Activated naive CD8-positive, alpha-beta T cell treated with anti-CD3 and anti-CD28 coated beads, Interleukin-2, amount 50 U/mL, for 16 hours (primary cell): ENCODE data around the gene PHC2.

Experiments
- DNase-seq: peaks from one replicate; pipeline ENCODE4 v3.0.0-alpha.2; 2020; ENCODE audit warnings: low read depth, low spot score

The PHC2 gene

DNA sequence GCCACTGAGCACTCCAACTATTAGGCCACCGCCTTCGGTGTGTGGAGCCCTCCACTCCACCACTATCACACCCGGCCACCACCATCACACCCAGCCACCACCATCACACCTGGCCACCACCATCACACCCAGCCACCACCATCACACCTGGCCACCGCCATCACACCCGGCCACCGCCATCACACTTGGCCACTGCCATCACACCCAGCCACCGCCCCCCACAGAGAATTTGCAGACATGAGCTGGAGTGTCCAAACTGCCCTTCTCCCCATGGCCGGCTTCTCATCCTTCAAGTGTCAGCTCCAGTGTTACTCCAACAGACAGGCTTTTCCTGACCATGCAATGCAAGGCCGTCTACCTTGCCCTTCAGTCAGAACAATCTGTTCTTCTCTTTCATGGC lies 59.6 kb downstream of the PHC2 start:
- DNase-seq = no peak

DNA sequence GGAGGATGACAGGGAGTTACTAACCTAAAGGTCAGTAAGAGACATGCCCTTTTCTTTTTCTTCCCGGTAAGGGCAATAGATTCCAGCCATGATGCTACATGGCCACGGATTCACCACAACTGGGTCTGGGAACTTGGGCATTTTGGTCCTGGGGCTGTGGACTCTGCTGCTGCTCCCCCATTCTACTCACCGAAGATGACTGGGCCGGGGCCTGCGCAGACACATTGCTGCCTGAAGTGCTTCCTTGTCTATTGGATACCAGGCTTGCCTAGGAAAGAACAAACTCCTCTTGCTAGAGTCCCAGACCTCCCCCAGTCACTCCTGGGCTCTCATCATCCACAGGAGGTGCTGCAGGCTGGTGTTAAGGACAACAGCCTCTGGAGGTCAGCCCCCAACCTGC lies 60.1 kb downstream of the PHC2 start:
- DNase-seq = no peak

DNA sequence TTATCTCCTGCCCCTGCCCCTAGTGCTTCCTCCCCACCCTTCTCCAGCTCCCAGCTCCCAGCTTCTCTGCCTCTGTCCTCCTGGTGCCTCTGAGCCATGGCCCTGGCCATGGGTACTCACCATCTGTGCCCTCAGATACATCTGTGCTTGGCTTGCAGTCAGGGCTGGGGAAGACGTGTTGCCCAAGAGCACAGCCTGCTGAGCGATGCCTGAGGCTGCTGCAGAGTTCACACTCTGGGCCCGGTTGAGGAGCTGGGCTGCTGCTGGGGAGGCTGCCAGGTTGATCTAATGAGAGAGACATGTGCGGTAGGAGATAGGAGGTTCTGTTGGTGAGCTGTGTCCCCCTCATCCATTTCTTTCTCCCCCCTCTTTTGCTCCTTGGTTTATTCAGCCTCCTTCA lies 60.6 kb downstream of the PHC2 start:
- DNase-seq = no peak

DNA sequence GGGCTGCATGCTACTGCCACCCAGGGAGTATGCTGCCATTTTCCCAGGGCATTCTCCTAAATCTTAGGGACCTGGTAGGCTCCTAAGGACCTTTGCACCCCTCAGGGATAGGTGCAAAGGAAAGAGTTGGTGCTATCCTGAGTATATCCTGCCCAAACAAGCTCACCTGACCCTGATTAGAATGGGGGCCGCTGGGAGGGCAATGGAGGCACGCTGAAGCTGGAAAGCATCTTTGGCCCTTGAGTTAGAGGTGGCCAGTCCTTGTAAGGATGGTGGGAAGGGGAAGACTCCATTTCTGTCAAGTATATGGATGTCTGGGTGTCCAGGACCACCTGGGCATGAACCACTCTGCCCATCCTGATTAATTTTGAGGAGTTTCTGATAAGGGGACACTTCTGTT lies 61.1 kb downstream of the PHC2 start:
- no peak for DNase-seq

DNA sequence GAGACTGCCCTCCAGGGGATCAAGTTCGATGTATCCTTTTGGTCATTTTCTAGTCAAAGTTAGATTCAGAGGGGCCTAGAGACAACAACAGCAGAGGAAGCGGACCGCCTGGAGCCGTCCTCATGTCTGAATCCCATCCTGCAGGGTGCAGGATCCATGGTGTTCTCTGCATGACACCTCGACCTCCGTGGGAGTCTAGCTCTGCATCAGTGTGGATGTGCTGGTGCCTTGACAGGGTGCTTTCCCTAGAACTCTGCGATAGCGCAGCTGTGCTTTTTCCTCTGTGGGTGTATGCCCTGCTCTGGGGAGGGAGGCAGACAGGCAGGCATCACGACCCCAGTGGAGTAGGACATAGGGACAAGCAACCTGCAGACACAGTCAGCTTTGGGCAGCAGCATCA lies 61.8 kb downstream of the PHC2 start:
- no peak for DNase-seq

DNA sequence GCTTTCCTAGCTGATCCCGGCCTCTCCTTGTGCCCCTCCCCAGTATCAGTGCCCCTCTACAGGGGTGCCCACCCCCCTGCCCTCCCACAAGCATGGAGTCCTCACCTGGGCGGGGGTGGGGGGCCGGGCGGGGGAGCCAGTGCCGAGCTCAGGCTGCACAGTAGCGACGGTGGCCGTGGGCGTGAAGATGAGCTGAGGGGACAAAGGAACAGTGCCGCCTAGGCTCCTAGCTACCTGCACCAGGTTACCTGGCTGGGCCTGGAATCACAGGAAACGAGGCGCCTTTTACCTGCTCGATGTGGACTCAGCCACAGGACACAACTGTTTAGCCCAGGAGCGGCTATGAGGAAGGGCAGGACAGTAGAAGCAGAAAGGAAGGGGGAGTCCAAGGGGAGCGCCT lies 62.5 kb downstream of the PHC2 start:
- no peak for DNase-seq

DNA sequence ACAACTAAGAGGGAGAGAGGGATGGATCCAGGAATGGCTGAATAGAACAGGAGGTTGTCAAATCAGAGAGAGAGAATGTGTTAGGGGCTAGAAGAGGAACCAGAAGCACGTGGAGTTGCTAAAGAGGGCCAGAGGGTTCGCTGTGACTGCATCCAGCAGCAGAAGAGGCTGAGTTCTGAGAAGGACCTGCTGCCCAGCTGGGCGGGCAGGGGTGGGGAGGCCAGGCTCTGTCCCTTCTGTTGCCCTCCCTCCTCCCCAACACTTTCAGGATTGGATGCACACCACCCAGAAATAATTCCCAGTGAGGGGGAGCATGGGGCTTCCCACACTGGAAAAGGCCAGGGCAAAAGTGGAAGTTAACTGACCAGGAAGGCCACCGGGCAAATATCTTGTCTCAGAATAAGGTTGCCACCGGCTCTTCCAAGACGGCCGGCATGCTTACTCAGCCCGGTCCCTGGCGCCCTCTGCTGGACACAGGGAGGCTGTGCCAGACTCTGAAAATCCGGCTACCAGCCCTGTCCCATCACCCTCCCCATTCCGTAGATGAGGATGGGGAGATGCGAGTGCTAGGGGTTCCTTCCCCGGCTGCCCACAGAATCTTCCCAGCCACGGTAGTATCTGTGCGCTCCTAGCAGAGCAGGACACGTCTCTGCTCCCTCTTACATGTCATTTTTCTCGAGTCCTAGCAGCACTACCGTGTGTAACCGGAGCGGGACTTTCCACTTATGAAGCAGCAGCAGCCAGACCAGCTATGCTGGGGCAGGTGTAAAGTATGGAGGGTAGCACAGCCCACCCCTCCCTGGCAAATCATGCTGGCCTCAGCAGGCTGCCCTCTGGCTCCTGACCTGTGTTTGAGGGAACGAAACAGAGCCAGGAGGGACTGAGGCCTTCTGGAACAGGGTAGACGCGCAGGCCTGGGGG lies 63.1 kb downstream of the PHC2 start:
- DNase-seq = peak; percentile 75

DNA sequence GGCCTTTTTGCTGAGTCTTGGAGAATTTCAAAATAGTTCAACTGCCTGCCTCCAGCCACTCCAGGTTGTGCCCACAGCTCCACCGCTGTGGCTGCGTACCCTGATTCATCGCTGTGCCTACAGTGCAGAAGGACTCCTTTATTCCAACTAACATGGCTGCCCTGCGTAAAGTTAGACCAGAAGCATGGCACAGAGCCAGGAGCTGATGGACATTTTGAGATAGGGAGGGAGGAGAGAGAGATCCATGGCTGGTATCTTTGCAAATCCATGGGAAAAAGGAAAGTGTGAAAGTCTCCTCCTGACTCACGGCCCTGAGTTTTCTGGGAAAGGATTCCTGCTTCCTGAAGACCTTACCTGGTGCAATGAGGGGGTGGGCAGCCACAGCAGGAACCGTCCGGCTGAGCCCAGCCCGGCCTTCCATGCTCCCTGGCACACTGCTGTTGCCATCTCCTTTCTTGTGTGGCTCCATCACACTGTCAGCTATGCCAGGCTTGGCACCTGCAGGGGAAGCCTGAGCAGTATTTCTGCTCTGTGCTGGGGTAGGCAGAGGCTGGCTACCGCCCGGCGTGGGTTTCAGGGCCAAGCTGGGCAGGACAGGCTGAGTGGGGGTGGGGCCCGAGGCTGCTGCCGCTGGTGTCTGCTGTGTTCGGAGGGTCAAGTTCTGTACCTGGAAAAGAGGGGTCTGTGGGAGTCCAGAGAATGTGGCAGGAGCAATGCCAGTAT lies 64.0 kb downstream of the PHC2 start:
- DNase-seq = no peak

DNA sequence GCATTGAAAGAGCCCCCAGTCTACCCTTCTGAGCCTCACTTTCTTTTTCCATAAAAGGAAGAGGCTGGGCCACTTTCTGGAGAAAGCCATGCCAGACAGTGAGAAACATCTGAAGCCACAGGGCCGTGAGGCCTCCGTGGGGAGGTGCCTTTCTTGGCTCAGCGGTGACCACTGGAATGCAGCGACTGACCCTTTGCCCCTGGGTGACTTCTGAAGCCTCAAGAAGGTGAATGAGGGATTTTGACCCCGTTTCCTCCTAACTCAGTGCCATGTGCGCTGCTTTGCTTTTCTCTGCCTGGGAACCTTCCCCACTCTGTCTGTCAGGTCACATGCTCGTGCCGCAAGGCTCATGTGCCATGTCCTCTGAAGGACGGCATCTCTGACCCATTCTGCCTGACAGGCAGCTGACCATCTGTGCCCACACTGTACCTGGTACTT lies 65.3 kb downstream of the PHC2 start:
- no peak for DNase-seq

DNA sequence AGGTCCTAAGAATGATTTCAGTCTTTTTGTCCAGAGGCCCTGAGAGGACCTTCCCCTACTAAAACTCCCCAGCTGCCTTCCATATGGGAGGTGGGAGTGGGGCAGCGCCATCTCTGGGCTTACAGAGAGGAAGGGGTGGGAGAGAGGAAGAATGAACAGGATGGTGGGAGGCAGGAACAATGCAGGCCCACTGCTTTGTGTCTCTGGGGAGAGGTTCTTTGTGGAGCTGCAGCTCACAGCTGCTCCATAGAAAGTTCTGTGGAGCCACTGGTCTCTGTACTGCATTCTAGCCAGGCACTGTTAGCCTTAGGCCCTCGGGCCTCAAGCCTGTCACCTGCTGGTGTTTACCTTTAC lies 66.4 kb downstream of the PHC2 start:
- DNase-seq = no peak

DNA sequence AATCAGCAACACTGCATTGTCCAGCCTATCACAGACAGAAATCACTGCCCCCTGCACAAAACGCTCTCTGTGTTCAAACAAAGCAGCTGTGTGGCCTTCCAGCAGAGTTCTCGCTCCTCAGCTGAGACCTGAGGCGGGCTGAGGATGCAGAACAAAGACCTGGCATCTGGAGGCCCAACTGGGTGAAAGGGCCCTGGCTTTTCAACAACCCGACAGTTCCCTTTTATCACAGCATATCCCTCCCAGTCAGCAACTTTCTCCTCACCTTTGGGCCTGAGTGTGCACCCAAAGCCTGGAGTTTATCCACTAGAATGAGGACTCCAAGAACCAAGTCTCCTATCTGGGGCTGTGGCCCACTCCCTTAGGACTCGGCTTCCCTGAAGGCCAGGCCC lies 67.4 kb downstream of the PHC2 start:
- DNase-seq = no peak

DNA sequence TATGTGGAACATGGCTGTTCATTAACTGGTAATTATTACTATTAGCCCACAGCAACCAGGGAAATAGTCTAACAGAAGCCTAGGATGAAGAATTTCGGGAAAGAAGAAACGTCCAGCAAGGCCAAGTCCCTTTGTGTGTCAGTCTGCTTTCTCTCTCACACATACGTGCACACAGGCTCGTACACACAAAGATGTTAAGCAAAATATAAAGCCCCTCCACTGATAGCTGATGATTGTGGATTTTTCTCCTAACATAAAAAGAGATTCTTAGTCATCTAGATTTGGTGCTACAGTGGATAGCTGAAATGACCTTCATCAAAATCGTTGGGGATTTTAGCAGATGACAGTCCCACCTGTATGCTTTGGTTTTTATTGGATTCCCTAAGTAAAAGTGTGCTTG lies 67.9 kb downstream of the PHC2 start:
- no peak for DNase-seq

DNA sequence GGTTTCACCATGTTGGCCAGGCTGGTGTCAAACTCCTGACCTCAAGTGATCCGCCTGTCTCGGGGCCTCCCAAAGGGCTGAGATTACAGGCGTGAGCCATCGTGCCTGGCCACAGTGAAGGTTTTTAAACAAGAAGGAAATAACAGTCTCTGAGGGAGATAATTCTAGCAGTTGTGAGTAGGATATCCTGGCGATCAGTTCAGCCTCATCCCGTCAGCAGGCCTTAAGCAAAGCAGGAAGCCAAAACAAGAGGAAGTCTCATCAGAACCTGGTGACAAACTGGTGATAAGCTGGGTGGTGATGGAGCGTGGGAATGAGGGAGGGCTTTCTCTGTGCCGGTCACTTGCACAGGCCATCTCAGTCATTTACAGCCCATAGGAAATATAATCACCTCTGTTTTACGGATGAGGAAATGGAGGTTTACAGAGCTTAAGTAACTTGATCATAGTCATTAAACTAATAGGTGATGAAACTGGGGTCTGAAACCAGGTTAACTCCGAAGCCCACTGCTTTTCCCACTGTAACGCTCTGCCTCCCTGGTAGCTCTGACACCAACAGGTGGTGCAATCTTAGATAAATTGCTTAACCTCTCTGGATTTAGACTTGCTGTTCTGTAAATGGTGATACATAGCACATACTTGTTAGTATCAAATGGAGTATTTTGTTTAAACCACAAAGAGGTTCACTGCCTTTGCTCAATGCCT lies 69.2 kb downstream of the PHC2 start:
- DNase-seq = no peak

DNA sequence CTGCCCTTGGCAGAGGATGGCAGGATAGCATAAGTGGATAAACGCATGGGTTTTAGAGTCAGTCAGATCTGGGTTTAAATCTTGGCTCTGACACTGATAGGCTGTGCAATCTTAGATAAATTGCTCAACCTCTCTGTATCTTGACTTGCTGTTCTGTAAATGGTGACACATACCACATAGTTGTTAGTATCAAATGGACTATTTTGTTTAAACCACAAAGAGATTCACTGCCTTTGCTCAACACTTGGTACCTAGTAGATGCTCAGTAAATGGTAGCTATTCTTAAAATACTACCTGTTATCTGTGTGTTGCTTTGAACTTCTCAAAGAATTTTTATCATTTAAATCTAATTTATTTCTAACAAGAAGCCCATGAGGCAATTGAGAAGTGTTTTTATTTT lies 70.5 kb downstream of the PHC2 start:
- no peak for DNase-seq

DNA sequence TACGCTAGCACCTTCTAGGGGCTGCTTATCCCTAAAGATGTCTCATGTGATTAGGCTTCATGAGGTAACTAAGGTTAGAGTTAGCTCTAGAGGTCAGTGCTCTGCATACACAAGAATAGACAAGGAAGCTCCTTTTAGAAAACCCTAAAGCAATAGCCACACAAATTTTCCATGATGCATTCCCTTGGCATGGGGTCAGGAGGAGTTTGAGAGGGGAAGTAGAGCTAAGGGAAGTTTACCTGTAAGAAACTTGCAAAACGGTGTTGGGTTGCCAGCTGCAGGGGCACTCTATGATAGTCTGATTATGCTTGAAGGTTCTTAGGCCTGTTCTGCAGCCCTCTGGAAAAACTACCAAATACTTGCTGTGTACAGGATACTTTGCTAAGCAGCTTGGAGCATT lies 71.0 kb downstream of the PHC2 start:
- DNase-seq = no peak

DNA sequence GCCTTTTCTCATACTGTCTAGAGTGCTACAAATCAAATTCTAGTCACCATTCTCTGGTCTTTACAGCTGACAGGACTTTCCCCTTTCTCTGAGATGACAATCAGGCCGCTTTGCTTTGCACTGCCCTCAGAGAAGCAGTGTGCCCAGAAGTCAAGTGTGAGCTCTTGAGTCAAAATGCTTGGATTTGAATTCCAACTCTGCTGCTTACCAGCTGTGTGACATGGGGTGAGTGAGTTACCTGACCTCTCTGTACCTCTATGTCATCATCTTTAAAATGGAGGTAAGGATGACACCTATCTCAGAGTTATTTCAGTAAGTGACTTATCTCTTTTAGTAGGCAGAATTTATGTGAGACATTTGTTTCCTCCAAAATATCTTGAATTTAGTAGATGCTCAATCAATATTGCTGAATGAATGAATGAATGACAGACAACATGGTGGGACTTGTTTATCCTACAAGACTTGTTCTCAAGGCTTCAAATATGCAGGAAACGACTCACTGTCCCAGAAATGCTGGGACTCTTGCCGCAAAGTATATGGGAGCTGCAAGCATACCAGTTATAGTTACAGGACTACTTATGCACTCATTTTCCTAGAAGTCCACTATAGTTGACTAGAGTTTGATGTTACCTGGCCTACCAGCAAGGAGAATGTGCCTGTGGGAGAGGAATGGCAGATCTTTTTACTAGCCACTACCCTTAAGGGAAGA lies 71.9 kb downstream of the PHC2 start:
- DNase-seq = no peak

DNA sequence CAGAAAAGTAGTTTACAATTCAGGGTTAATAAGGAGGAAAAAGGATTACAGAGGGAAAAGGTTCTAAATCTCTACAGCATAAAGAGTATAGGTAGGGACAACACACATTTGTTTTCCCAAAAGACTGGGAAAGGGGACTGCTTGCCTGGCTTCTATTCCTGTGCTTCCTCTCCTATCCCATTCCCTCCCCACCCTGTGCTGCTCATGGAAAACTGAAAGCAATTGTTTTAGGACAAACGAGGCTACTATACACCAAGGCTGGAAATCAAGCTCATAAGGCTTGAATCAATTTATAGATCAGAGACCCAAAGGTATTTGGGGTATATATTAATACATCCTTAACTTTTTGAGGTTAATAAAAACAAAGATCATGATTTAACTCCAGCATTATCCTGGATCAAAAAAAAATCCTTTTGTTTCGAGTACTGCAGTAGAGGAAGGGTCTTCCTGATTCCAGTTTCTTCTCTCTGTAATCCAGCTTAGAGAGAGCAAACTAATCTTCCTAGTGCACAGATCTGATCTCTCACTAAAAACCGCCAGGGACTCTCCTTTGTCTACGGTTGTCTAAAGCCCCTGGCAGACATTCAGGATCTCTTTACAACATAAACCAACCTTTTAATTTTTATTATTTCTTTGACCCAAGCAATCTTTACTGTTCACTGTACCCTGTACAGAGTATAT lies 72.6 kb downstream of the PHC2 start:
- DNase-seq = no peak

DNA sequence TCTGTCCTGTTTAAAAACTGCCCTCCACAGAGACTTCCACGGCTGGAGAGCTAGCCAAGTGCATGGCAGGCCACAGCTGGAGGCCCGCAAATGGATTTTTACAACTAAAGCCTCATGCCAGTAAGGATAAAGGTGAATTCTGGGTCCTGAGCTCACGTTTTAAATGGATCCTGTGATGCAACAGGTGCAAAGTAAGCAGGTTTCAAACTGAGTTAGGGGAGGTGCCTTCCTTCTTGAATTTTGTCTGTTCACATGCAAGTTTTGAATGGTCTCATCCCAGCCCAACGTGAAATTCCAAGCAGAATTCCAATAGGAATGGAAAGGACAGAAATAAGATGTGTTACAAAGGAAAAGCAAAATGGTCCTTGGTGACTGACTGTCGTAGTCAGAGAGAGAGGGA lies 73.8 kb downstream of the PHC2 start:
- no peak for DNase-seq

DNA sequence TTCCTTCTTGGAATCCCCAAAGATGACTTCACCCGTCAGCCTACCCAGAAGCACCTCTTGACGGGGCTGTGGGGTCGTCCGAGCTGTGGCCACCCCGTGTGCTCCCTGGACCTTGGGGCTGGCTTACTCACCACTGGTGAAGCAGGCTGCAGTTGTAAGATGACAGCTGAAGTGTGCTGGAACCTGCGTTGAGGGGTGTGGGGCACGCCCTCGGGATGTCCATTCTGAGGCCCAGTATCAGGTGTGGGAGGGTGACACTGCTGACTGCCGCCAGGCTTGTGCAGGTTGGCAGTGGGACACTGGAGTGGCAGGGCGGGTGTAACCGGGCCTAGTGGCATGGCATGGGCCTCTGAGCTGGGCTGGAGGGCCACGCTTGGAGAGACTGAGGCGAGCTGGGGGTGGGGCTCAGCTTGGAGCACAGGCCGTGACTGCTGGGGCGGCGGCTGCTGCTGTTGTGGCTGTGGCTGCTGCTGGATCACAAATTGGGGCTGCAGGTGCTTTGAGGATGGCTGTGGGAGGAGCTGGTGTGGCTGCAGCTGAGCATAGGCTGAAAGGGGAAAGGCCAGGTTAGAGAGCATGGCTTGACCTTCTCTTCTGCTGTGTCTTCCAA lies 76.1 kb downstream of the PHC2 start:
- DNase-seq = no peak

DNA sequence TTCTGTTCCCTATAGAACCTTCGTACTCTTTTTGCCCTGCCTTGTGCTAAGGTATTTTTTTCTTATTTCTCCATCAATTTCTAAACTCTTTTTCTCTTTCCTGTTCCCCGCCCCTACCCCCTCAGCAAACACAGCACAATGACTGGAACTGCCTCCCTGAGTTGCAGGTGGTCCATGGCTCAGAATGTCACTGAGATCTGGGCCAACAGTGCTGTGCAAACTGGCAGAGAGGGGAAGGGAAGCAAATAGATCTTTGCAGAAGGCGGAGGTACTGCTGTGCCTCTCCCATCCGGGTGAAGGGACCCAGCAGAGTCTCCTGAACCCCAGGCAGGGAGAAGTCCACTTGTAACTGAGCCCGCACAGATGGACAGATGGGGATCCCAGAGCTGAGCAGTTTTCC lies 77.4 kb downstream of the PHC2 start:
- no peak for DNase-seq

DNA sequence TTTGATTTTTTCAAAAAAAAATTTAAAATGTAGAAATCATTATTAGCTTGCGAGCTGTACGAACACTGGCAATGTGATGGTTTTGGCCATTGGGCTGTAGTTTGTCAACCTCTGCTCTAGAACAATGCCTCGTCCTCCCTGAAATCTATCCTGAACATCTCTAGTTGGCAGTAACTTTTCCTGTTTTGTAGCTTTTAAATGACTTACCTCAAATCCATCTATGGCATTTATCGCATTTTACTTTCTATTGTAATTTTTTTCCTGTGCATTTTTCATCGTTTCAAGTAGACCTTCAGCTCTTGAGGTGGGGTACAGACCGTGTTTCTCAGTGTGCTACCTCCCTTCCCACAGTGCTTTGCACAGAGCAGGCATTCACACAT lies 79.6 kb downstream of the PHC2 start:
- no peak for DNase-seq
